NCI-H2029 (cell line): ENCODE results near the gene SPOCK1.

Source experiments
- DNase-seq: peaks from one replicate; lab custom pipeline; 2025; lab: John Stamatoyannopoulos, UW

The SPOCK1 gene

DNA sequence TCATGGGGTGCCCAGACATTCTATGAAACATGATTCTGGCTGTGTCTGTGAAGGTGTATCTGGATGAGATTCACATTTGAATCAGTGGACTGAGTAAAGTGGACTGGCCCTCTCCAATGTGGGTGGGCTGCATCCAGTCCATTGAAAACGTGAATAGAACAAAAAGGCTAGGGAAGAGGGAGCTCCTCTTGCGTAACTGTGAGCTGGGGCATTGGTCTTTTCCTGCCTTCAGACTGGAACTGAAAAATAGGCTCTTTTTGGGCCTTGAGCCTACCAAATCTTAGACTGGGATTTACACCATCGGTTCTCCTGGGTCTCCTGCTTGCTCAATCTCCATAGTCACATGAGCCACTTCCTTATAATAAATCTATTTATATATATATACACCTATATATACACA is 170.1 kb downstream of the SPOCK1 start:
- DNase-seq = no peak

DNA sequence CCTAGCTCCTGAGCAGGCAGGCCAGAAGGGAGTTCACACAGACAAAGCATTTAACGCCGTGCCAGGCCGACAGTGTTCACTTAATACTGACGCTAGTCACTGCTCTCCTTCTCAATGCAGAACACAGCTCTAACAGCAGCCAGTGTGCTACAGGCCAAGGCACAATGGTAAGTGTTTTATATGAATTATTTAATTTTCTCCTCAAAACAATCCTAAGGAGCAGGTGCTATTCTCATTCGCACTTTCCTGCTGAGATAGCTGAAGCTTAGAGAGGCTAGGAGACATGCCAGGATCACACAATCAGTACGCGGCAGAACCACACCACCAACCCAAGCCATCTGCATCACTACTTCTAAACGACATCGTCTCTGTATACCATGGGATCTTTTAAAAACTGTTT is 170.7 kb downstream of the SPOCK1 start:
- DNase-seq = no peak

DNA sequence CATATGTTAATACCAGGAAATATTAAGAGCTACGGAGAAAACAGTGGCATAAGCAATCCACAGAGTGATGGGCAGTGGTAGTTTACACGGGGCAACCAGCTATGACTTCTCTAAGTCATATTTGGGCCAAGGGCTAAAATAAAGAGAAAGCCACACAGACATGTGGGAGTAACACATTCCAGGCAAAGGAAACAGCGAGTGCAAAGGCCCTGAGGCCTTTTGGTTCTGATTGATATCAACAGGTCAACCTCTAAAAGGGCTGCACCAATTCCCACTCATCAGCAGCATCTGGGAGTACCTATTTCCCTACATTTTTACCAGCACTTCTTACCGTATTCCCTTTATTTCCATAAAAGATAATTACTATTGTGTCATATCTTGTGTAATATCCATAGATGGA is 173.4 kb downstream of the SPOCK1 start:
- DNase-seq = no peak

DNA sequence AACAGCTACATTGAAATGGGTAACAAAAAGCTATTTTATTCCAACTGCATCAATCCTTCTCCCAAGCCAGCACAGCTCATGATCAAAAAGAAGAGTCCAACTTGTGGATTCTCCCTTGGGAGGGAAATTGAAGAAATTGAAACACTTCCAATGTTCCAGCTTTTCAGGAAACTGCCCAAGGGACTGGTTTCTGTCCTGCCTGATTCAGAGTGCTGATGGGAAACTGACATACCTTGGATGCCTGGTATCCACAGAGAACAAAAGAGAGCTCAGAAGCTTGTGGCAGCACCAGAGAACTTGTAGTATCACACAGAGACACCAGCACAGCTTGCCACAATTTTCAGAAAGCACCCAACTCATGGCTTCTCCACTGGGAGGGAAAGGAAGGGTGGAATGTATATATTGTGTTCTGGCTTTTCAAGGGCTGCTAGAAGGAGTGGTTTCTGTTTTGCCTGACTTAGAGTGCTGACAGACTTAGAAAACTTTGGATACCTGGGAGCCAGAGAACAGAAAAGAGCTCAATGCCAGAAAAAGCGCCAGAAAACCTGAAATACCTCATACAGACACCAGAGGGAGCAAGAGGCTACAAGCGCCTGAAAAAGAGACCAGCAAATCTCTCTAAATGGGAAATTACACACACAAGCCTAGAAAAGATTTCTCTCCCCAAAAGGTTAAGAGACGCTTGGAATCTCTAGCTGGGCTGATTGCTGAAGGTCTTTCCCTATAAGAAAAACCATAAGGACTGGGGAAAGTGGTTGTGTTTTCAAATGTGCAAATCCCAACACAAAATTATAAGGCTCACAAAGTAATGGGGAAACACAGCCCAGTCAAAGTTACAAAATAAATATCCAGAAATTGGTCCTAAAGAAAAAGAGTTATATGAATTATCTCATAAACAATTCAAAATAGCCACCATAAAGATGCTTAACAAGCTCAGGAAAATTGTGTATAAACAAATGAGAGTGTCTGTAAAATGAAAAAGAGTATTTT is 178.8 kb downstream of the SPOCK1 start:
- peak; percentile 25 for DNase-seq

DNA sequence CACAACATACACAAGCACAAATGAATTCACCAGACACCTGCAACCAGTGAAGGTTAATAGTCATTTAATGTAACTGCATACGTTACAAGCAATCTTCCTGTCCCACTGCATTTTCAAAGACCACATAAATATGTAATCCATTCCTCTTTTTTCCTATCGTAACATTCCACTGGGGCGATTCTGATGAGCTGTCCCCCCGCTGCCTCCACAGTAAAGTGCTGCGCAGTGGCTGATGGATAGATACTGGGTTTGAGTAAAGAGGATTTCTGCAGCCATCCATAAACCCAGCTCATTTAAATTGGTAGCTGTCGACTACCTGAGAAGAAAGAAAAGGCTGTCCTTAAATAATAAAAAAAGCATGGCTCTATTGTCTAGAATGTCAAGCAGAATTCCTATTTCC is 181.1 kb downstream of the SPOCK1 start:
- no peak for DNase-seq

DNA sequence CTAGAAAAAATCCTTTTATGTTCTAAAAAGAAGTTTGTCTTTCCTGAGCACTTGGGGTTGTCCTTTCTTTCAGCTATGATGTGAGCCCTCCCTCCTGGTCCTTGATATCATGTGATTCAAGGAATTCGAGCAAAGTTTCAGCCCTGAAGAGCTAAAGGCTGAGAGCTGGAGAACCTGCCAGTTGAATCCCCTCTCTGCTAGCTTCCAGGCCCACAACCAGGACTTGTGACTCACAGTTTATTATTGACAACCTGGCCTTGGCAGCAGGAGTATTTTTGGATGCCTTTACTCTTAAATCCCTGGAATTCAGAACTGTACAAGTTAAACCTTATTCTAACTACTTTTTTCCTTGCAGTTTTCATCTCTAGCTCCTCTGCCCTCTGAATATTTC is 182.8 kb downstream of the SPOCK1 start:
- DNase-seq = no peak

DNA sequence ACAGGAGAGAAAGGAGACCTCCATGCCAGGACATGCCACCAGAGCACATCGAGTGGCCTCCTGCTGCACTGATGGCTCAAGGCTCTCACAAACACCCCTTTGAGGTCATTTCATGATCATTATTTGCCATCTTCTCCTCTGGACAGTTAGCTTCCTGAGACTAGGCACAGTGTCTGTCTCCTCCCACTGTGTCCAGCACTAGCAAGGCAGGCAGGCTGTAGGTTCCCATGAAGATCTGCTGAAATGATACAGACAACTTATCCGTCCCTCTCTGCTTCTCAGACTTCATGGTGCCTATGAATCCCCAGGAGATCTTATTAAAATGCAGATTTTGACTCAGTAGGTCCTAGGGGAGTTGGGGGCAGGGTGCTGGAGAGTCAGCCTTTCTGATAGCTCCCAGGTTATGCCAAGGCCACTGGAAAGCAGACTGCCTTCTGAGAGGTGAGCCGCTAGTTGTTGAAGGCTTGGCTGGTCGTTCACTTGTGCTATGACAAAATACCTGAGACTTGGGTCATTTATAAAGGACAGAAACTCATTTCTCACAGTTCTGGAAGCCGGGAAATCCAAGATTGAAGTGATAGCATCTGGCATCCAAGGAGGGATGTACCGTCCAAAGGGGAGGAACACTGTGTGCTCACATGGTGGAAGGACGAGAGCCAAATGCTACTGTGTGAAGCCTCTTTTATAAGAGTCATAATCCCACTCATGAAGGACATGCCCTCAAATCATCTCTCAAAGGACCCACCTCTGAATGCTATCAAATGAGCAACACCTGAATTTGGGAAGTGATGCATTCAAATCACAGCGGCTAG is 183.4 kb downstream of the SPOCK1 start:
- no peak for DNase-seq

DNA sequence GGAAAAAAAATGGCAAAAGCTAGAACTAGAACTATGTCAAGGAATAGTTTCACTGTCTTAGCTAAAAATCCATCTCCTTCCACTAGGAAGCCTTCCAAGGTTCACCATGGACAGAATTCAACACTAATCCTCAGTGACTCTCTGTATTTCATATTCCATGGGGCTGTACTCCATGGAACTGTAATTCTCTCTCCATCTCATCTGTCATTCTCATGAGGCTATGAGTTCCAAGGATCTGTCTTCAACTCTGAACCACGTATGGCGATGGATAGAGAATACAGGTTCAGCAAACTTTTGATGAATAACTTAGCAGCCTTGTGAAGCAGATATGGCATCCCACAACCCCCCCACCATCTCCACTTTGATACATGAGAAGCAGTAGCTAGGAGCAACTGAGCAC is 184.0 kb downstream of the SPOCK1 start:
- no peak for DNase-seq

DNA sequence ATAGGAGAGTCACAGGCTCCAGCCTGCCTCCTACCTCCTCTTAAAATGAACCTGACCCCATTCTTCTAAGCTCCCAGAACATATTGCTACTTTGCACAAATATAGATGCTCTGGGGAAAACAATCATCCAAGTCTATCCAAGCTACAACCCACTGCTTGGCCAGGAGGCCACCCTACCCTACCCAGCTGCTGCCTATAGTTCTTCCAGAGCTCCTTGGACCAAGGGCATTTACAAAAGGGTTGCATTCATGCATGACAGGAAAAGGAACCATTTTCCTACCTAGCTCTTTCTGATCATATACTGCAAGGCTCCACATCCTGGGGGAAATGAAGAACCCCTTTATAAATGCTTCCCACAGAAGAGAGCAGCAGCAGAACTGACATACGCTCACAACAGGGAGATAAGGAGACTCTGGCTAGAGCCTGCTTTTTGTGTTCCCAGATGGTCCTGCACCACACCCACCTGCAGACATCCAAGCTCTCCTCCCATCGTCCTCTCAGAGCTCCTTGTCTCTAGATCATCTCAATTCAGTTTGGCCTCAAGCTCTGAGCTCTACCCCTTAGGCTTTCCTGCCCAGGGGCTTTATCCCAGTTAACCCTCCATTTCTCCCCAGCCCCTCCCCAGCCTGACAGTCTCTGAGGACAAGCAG is 185.5 kb downstream of the SPOCK1 start:
- no peak for DNase-seq

DNA sequence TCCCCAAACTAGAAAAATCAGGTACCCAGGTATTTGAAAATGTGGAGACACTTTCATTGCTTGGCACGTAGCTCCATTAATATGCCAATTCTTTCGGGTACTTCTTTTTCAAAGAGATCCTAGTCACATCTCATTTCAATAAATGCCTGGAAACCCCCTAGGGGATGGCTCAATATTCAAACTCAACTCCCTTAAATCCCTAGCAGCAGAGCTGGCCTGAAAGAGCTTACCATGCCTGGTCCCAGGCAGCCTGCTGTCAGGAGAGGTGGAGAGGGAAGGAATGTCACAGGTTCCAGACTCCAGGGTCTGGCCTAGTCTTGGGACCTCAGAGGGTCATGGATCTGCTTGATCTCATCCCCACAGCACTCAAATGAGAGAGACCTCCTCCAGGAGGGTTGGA is 187.1 kb downstream of the SPOCK1 start:
- DNase-seq = no peak

DNA sequence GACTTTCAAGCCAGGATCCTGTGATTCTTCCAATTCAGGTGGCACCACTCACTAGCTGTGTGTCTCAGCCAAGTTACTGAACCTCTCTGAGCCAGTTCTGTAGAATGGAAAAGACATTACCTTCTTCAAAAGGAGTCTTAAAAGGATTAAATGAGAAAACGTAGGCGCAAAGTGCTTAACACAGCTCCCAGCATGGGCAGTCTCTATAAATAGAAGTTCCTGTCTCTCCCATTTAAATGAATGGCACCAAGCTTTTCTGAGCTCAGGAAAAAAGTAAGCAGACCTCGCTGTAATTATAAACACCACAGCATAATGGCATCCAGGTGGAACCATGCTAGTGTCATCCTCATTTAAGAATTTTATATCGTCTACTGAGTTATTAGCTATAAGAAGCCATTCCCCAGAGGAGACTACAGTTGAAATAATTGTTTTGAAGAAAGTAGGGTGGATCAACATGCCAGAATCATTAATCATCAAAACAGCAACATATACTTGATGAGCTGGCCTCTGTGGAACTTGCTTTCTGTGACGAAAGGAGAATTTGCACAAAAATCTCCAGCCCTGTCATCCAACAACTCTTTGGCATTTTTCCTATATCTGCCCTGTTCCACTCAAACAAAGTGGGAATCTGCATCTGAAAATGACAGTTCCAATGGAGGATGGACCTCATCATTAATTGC is 188.9 kb downstream of the SPOCK1 start:
- DNase-seq = no peak

DNA sequence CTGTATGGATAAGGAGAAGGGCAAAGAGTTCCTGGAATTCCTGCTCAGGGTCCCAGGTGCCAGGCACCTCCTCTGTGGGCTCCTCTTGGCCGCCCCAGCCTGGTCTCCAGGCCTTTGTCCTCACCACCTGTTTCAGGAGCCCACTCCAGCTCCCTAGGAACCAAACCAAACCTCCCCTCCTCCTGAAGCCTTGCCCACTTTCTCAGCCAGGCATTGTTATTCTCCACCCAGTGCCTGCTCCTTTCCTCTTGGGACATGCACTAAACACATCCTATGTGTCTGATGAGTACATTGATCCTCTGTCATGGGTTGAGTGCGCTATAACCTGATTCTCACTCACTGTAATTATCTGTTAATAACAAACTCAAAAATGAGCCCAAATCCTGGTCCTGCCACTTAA is 189.8 kb downstream of the SPOCK1 start:
- no peak for DNase-seq

DNA sequence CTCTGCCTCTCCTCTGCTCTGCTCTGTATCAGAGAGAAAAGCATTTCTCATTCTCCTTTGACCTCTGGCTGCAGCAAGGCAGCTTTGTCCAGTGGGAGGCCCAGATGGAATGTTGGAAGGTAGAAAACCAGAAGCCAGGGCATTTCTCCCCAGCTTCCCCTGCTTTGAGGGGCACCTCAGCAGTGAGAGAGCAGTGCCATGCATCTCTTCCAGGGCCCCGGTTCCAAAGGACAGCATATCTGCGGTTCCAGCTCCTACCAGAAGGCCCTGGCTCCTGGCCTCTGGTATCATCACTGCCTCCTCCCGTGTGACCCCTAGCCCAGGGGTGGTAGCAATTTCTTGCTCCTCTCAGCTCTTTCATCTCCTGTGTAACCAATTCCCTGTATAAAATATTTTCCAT is 190.8 kb downstream of the SPOCK1 start:
- no peak for DNase-seq

DNA sequence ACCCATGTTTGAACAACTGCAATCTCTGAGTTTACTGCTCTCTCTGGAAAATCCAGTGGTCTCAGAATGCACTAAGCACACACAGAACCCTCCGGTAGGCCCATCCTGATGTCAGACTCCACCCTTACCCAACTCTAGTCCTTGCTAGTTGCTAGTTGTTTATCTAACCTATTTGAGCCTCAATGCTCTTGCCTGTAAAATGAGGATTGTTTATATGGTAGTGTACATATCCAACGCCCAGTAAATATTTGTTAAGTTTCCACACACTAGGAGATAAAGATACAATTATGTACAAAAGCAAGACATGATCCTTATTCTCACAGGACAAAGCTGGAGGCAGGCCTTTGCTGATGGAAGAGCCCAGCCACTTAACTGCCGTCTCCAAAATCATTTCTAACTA is 192.2 kb downstream of the SPOCK1 start:
- DNase-seq = no peak

DNA sequence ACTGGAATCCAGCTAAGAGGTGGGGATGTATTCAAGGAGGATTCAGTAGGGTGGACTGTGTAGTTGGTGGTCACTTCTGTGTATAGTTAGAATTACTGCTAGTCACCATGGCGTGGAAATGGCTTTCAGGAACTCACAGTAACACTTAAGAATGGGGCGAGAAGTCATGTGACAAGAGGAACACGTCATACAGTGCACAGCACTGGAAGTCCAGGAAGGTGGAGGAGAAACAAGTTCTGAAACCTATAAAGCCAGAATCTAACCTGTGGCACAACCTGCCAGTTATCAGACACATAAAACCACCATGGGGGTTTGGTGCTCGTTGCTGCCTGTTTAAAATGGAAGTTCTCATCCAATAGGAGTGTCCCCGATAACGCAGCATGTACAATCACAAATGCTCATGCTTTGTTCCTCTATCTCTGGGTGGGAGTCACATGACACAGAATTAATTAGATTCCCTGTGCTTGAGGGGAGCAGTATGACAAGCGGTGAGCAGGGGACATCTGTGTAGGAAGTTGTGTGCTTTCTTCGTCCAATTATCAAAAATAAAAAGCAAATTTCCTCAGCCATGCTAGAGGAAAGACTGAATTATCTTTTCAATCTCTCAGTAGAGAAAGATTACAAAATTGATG is 193.0 kb downstream of the SPOCK1 start:
- no peak for DNase-seq

DNA sequence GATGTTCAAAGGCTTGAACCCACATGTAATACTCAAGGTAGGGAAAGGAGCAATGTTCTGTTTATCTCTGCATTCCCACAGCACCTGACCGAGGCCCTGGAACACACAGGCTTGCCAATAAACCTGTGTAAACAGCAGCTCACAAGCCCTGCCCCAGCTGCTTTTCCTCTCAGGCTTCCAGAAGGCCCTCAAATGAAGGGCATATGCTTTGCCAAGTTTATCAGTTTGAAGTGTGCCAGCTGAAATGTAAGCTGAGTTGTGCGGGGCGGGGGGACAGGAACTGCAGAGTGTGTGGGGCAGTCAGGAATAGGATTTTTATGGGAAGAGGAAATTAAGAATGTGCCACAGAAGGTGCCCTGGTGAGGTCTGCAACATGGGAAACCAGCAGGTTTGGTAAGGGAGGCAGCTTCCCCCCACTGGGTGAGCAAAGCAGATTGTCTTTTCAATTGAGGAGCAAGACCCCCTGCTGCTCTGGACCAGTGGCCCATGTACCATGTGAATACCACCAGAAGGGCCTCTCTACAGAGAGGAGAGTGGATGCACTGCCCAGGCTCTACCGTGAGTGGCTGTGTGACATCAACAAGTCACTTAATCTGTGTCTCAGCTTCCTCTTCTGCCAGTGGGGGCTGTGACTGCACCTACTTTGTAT is 194.8 kb downstream of the SPOCK1 start:
- peak; percentile 94 for DNase-seq

DNA sequence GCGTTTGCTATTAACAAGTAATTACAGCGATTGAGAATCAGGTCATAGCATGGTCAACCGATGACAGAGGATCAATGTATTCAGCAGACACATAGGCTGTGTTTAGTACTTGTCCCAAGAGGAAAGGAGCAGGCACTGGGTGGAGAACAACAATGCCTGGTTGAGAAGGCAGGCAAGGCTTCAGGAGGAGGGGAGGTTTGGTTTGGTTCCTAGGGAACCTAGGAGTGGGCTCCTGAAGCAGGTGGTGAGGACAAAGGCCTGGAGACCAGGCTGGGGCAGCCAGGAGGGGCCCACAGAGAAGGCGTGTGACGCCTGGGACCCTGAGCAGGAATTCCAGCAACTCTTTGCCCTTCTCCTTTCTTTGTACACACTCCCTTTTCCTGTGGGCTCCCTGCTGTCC is 195.6 kb downstream of the SPOCK1 start:
- DNase-seq = no peak

DNA sequence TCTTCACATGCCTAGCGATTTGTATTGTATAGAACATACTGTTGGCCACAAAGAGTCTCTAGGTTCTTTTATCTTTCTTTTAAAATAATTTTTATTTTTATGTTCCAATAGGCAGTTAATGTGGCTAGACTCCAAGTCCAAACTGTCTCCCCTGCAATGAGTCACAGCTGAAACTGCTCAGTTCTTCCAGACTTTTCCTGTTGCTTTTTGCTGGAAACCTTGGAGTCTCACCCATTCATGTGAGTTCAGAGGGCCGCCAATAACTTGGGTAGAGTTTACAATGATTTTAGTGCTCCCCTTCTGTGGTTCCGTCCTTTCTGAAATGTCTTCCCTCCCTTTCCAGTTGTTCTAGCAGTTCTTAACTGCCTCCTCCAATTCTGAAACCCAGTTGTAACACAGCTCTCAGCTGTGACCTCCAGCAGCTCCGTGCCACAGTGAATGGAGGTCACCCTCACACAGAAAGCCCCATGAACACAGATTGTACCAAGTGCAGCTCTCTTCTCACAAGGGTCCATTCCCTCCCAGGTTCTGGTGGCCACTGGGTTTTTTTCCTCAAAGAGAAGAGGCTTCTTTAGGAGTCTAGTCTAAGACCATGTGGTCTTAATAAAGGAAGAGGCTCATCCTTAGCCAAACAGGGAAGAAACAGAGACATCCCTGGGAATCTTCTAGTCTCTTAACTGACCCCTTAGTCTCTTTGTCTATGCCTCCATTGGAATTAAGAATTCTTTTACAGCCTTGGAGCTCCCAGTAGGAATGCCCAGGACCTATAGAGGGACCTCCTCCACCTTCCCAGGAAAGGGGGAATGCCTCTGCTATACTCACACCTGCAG is 198.5 kb downstream of the SPOCK1 start:
- no peak for DNase-seq

DNA sequence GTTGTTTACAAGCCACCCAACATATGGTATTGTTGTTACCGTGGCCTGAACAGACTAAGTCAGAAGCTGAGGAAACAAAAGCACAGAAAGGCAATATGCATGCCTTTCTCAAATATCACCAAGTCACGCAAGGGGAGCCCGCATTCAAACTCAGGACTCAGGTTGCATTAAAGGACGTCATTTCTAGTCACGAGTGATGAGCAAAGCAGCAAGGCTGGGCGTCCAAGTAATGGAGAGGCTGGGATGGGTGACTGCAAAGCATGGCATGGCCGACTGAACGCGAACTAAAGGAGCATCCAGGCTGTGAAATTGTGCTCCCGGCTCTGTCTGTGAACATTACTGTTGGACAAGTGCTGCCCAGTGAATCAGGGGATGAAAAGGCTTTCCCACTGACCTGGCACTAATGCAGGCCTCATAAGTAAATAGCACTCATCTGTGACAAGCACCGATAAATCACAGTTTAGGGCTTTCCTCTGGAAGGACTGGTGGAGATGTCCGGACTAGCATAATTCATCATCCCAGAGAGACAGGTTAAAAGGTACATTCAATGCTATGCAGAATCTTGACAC is 202.8 kb downstream of the SPOCK1 start:
- DNase-seq = peak; percentile 73

DNA sequence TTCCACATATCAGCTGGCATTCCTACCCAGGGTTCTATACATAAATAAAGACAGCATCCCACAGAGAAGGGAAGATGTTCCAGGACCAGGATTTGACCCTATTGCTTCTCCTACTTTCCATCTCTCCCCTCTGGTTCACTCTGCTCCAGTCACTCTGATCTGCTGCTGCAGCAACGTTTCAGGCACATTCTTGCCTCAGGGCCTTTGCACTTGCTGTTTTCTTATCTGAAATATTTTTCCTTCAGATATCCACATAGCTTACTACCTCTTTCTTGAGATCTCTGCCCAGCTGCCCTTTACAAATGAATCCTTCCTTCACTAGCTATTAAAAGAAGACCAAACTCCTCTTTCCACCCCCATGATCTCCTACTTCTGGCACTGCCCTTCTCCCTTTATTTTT is 204.5 kb downstream of the SPOCK1 start:
- DNase-seq = no peak
